HG03439 (cell line): ENCODE data around the gene PNLIP.

Source experiments
- ATAC-seq: cut with Tn5 transposase; IDR thresholded peaks from one replicate; pipeline ENCODE4 v1.9.1; 2021; ENCODE audit warnings: mild to moderate bottlenecking, moderate library complexity; ENCODE audit not compliant: unreplicated experiment

Gene PNLIP

GRCh38 chr10:116567335-116567734 lies 21.6 kb downstream of the PNLIP start:
- ATAC-seq: no peak

- no peak for ATAC-seq
Measured at GRCh38 chr10:116574797-116575196, 29.1 kb downstream of the PNLIP start.

DNA sequence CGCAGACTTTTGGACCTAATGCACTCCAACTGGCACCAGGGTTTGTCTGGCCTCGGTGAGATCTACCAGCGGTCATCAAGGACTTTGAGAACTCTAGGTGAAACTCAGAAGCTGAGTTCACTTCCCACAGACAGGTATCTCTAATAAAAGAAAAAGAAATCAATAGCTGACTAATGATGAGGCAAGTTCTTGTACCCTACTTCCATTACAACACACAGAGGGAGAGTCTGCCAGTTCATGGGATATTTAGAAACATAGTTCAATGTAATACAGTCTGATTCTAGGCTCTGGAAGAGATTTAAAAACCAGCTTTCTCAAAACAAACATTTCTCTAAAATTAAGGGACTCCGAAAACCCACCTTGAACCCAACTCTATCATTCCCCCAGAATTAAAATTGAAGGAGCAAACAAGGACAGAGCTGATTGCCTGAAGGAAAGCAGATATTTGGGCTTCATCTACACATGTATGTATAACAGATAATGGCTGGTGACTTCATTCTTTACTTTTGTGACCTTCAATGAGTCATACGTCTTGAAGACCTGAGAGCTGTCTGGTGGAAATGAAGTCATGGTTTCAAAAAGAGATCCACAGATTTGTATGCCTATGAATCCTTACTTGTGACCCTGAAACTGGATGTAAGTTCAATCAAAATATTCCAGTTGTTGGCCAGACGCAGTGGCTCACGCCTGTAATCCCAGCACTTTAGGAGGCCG lies 42.3 kb downstream of the PNLIP start:
- ATAC-seq: no peak

DNA sequence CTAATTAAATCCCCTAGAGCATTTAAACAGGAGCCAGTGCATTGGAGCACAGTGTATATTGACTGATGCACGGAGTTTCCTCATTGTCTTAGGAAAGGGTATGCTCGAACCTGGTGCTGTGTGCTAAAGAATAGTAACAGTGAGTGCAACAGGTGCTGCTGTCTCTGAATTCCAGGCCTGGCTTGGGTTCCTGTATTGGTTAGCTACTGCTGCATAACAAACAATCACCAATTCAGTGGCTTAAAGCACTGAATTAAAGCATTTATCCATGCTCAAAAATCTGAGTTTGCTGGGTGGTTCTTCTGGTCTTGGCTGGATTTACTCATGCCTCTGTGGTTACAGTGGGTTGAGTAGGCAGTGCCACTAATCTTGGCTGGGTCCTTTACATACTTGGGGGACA lies 43.3 kb downstream of the PNLIP start:
- no peak for ATAC-seq

DNA sequence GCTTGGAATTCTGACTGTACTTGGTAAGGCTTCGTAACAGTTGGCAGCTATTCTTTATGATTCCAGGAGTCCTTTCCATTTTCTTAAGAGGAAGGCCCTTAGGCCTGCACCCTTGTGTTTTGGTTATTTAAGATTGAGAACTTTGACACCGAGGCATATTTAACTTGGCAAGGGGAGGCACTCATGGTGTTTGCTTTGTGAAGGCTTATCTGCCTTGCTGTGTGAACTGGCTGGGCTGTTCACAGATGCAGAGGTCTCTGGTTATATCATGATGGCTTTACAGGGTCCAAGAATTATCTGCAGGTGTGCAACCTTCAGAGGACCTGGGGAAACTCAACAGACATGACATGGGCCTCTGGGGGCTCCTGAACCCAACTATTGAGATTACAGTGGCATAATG lies 44.2 kb downstream of the PNLIP start:
- no peak for ATAC-seq

DNA sequence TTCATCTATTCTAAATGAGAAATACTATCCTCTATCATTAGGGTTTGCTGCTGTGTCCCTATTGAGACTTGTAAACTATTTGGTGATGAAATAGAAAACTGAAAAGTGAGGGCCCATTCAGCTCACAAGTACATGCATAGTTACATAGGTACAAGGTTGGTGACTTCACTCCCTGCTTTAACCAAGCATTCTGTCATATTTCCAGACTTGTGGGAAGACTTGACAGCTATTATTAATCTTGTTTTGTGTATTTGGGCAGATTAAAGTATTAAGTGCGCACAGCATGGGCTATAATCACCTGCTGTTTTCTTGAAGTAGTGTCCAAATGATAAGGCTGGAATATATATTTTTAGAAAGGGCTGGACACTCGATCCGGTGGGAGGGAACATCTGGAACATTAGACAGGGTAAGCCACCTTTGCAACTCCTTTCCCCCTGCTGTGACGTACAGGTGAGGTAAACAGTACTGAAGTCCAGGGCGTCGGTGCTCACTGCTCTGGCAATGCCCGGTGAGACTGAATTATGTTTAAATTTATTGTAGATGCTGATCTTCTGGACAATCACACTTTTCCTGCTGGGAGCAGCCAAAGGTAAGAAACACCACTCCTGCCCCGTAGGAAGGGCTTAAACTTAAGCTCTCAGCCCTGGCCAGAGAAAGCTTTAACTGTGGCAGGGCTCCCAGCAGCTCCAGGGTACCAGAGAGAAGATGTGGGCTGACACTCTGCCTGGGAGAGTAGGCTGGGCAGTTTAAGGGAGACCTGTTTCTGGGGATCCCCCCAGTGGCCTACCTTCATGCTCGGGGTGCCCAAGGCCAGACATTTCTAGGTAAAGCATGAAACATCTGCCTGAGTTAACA lies 45.1 kb downstream of the PNLIP start, which contains the start of gene PNLIPRP1:
PNLIPRP1 (plus strand) TSS at position 370 of the 855 bp plus-strand sequence; CDS start at position 541, 171 bp downstream.
- no peak for ATAC-seq

DNA sequence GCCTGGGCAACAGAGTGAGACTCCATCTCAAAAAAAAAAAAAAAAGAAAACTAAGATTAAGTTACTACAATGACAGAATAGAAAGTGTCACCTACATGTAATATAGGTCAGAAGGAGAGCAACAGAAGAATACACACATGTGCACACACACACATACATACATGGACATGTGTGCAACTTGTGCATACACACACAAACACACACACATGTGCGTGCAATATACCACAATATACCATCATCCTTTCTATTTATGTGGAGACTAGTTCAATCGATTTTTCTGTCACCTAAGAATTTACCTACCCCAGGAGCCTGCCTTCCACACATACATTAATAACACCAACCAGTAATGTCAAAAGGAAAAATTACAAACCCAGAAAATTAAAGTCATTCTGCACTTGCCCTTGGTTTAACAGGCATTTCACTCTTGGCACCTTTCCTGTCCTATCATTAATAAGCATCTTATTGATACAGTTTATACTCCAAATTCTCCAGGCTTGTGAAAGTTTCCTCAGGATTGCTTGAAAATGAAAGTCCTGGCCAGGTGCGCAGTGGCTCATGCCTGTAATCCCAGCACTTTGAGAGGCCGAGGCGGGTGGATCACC lies 47.5 kb downstream of the PNLIP start:
- no peak for ATAC-seq

- ATAC-seq: no peak
Measured at GRCh38 chr10:116594525-116595035, 48.8 kb downstream of the PNLIP start.

DNA sequence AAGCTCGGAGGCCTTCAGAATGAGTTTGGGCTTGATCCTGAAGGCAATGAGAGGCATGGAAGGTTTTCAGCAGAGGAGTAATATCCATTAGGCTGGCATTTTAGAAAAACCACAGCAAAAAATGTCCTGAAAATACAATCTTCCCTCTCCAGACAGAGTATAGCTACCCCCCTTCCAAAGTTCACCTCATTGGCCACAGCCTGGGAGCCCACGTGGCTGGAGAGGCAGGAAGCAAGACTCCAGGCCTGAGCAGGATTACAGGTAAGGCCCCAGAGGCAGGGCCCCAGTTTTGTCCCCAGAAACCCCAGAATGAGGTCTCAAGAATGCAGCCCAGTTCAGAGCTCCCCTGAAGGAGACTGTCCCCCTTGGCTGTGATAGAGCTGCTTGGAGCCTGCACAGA lies 50.3 kb downstream of the PNLIP start:
- no peak for ATAC-seq

DNA sequence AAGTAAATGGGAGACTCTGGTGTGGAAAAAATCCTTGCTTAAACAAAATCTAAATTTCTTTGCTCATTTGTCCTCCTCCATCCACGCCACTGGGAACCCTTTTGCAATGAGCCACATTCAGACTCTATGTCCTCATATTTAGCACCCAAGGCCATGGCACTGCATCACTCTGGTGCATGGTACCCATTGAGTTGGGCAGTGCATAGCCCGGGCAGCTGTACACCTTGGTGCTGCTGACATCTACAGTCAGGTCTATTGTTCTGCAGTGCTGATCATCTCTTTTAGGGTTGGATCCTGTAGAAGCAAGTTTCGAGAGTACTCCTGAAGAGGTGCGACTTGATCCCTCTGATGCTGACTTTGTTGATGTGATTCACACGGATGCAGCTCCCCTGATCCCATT lies 51.8 kb downstream of the PNLIP start:
- ATAC-seq: no peak

DNA sequence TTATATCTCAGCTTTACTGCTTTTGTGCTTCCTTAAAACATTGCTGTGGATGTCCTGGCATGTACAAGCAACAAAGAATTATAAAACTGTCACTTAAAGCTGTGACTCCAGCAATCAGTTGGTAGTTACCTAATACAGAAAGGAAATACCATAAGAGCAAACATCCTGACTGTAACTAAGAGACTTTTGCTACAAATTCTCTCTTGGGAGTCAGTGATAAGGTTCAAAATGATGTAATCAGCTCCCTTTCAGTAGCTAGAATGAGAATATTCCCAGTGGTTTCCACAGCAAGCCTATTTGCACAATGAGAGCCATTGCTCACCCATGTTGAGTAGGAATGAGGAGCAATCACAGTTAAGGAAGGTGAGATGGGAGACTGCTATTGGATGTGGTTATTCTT lies 52.6 kb downstream of the PNLIP start:
- no peak for ATAC-seq

DNA sequence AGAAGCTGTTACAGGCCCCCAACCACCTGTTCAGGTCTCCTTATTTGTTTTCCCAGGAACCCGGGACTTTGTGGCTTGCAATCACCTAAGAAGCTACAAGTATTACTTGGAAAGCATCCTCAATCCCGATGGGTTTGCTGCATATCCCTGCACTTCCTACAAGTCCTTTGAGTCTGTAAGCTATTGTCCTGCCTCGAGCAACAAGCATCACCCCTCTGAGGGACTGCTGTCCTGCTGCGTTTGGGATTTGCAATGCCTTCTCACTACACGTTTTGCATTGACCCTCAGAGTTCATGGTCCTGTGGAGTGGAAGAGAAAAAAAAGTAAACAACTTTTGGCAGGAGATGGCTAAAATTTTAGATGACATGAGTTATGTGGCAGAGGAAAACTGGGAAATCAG lies 54.3 kb downstream of the PNLIP start:
- ATAC-seq: no peak

DNA sequence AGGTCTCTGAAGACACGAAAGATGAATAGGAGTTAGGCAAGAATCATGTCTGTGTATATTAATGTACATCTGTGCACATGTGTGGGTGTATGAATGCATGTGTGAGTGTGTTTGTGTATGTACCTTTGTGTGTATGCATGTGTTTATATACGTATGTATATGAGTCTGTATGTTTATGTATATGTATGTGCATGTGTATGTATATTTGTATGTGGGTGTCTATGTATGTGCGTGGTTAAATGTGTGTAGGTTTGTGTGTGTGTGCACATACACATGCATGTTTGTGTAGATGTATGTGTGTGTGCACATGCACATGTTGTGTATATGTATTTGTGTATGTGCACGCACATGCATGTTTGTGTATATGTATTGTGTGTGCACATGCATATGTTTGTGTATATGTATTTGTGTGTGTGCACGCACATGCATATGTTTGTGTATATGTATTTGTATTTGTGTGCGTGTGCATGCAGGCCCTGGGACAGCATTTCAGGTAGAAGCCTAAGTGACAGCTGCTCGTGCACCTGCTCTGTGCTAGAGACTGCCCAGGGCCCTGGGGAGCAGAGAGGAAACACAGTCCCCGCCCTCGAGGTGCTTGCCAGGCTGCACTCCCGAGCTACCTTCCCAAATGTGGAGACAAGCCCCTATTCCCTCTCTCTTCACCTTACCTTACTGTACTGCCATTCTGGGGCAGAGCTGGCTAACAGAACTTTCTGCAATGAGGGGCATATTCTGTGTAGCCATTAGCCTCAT lies 57.1 kb downstream of the PNLIP start:
- ATAC-seq: no peak

DNA sequence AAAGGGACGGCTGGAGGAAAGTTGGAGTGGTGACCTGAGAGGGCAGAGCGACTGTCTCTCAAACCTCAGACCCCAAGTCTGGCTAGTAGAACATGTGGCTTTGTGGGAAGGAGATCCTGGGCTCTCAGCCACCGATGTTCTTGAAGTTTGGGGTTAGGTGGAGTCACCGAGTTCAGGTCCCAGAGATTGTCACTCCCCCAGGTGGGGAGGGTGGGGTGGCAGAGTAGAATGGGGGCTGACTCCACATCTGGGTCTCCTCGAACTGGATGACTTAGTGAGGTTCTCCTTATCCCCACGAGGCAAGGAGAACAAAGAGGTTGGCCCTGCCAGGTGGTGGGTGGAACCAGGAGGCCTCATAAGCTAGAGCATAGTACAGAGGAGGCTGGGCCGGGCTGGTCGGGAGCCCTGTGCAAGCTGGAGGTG lies 60.3 kb downstream of the PNLIP start:
- ATAC-seq: no peak

DNA sequence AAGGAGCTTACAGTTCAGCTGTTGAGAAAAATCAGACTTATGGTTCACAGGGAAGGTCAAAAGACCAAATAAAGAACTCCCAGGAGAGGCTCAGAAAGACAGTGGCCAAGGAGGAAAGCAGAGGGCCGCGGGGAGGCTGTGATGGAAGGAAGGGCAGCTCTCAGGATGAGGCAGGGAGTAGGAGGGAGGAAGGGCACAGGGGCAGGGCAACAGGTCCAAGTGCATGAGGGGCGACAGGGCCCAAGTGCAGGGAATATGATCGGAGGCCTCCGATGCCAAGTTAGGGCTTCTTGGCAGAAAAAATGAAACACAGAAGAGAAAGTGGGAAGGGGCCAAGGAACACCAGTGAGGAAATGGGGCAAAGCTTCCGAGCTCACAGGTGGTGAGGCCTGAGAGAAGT lies 61.6 kb downstream of the PNLIP start:
- no peak for ATAC-seq

- no peak for ATAC-seq
Measured at GRCh38 chr10:116608686-116609594, 63.2 kb downstream of the PNLIP start.

GRCh38 chr10:116610443-116611152 lies 64.9 kb downstream of the PNLIP start:
- no peak for ATAC-seq

- no peak for ATAC-seq
Measured at GRCh38 chr10:116611153-116611545, 65.4 kb downstream of the PNLIP start.

DNA sequence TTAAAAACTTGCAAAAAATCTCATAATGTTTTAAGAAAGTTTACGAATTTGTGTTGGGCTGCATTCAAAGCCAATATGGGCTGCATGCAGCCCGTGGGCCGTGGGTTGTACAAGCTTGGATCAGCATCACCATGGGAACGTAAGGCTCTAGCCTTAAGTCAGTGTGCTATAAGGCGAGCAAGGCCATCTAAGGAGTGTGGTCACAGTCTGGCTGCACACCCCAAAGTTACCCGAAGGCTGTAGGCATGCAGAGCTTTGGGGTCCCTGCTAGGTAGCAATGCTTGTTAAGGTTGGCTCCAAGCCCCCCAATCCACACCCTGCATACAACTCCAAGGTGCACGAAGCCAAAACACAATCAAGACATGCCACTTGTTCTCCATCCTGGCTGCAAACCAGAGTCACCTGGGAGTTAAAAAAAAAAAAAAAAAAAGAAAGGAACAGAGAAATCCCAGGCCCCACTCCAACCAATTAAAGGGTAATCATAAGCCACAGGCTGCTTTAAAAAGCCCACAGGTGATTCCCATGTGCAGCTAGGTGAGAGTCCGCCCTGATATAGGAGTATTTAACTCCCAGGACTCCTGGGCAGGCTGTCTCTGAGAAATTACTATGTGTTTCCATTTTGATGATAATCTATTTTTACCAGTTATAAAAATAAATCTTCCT lies 66.5 kb downstream of the PNLIP start:
- no peak for ATAC-seq
